Measurements from ENCODE around the gene OR2V2. TPM values are rescaled to one million over a fixed set of nuclear protein-coding genes. Genes with fewer than 3 reads are reported as not detected.

Gene OR2V2, protein sequence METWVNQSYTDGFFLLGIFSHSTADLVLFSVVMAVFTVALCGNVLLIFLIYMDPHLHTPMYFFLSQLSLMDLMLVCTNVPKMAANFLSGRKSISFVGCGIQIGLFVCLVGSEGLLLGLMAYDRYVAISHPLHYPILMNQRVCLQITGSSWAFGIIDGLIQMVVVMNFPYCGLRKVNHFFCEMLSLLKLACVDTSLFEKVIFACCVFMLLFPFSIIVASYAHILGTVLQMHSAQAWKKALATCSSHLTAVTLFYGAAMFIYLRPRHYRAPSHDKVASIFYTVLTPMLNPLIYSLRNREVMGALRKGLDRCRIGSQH
- not detected in 2 replicates for total RNA-seq

GRCh38 chr5:181146927-181147636 lies at the start of gene OR2V2:
Gene OR2V2 (plus strand): TSS chr5:181147586. CDS start chr5:181154943, 7,357 bp downstream.

DNA sequence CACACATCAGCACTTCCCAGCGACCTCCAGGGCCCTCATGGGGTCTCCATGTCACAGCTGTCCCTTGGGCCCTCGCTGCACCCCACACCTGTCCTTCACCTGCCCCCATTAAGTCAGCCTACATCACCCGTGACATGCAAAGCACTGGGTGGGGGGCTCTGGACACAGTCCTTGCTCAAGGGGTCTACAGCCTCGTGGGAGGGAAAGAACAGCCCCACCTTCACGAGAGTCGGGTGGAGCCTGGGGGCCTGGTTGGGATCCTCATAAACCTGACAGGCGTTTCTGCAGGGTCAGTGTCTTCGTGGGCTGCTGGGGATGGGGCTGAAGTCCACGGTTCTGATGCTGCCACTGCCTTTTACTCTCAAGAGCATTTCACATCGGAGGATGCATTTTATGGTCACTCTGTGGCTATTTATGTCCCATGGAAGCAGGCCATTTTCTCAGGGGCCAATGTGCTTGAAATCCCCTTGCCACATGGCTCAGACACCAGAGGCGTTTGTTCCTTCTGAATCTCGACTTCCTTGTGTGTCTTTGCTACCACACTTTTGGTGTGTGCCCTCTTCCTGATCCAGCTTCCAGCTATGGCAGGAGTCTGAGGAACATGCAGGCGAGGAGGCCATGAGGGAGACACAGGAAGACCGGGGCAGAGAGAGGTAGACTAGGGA lies 16.4 kb upstream of the OR2V2 start, which contains the start of gene OR2V1:
Gene OR2V1, minus strand, starts transcription at position 338 of the 665 bp plus-strand sequence. CDS start 5,865 bp downstream, outside the sequence.

GRCh38 chr5:181204826-181205760 lies 57.7 kb downstream of the OR2V2 start, which contains the start of gene TRIM7:
Gene TRIM7 (minus strand): TSS chr5:181205196. CDS start chr5:181205110, 86 bp downstream.

Other genes starting within 250 kb of the OR2V2 start
- not detected in 2 replicates for gene BTNL8, start 248.4 kb upstream of the OR2V2 start, total RNA-seq
- gene BTNL3, start 158.7 kb upstream of the OR2V2 start, total RNA-seq = not detected in 2 replicates
- gene BTNL9, start 107.3 kb upstream of the OR2V2 start, total RNA-seq = 0.32 TPM in 1 of 2 replicates, not detected in the other
- not detected in 2 replicates for gene OR2V1, start 16.4 kb upstream of the OR2V2 start, total RNA-seq
- gene TRIM7, start 57.6 kb downstream of the OR2V2 start, total RNA-seq = 14.3 and 14.6 TPM in 2 replicates
- 7.8 and 8.1 TPM in 2 replicates for gene TRIM41, start 75.7 kb downstream of the OR2V2 start, total RNA-seq
- 2,767 and 4,648 TPM in 2 replicates for gene RACK1, start 96.3 kb downstream of the OR2V2 start, total RNA-seq
- gene TRIM52, start 113.6 kb downstream of the OR2V2 start, total RNA-seq = 5.8 and 6.5 TPM in 2 replicates
- not detected in 2 replicates for gene OR4F3, start 219.7 kb downstream of the OR2V2 start, total RNA-seq

Measured in epithelial cell of umbilical artery (primary cell).